K562 (cell line): ENCODE measurements around the gene IPO8.

ENCODE experiments used
- CTCF ChIP-seq, 3 experiments: IDR thresholded peaks in 2 of 3; conservative IDR thresholded peaks in 1 of 3; 2 replicates each; pipeline ENCODE4 v1.5.1; 2011 to 2012; ENCODE audit warnings: low read length in 3 of 3, mild to moderate bottlenecking in 3 of 3, control low read depth in 2 of 3, improper control_type of control experiment in 1 of 3, inconsistent platforms in 1 of 3, low read depth in 1 of 3, mixed read lengths in 1 of 3, moderate library complexity in 1 of 3; ENCODE audit not compliant: insufficient read depth in 2 of 3
- KDM5B ChIP-seq: fragments of 200-600 bp; sonication (generic); IDR thresholded peaks from 2 replicates; pipeline ENCODE4 v1.6.1; 2012; ENCODE audit warnings: low read depth, mild to moderate bottlenecking, moderate library complexity, low read length, control low read depth, inconsistent platforms; ENCODE audit not compliant: insufficient replicate concordance
- MCM7 ChIP-seq, 2 experiments: fragments of 450-650 bp; IDR thresholded peaks; 2 replicates each; pipeline ENCODE4 v1.6.1; 2016 to 2018
- NFIC ChIP-seq: fragments of 450-650 bp; IDR thresholded peaks from 2 replicates; pipeline ENCODE4 v1.6.1; 2017; ENCODE audit warnings: mild to moderate bottlenecking, inconsistent platforms
- POLR2AphosphoS5 ChIP-seq: IDR thresholded peaks from 2 replicates; pipeline ENCODE4 v1.6.1; 2011; ENCODE audit warnings: mild to moderate bottlenecking, low read depth, low read length, moderate library complexity; ENCODE audit not compliant: control insufficient read depth, insufficient read depth
- TAF1 ChIP-seq: IDR thresholded peaks from 2 replicates; pipeline ENCODE4 v1.6.1; 2011; ENCODE audit warnings: mild to moderate bottlenecking, low read length, moderate library complexity; ENCODE audit not compliant: insufficient read depth, control insufficient read depth, severe bottlenecking; ENCODE audit errors: extremely low read depth
- ZZZ3 ChIP-seq: fragments of 450-650 bp; IDR thresholded peaks from 2 replicates; pipeline ENCODE4 v1.6.1; 2016; ENCODE audit warnings: antibody characterized with exemption, mild to moderate bottlenecking, moderate library complexity
- TF ChIP-seq, protein P1 (sequence below): sonication (generic); formaldehyde crosslinking; IDR thresholded peaks from 2 replicates; pipeline ENCODE4 v1.8.0; 2022; ENCODE audit warnings: mild to moderate bottlenecking, missing genetic modification reagents

GRCh38 chr12:30602678-30603077, 93.0 kb downstream of the IPO8 start:
- TF ChIP-seq, protein P1, sequence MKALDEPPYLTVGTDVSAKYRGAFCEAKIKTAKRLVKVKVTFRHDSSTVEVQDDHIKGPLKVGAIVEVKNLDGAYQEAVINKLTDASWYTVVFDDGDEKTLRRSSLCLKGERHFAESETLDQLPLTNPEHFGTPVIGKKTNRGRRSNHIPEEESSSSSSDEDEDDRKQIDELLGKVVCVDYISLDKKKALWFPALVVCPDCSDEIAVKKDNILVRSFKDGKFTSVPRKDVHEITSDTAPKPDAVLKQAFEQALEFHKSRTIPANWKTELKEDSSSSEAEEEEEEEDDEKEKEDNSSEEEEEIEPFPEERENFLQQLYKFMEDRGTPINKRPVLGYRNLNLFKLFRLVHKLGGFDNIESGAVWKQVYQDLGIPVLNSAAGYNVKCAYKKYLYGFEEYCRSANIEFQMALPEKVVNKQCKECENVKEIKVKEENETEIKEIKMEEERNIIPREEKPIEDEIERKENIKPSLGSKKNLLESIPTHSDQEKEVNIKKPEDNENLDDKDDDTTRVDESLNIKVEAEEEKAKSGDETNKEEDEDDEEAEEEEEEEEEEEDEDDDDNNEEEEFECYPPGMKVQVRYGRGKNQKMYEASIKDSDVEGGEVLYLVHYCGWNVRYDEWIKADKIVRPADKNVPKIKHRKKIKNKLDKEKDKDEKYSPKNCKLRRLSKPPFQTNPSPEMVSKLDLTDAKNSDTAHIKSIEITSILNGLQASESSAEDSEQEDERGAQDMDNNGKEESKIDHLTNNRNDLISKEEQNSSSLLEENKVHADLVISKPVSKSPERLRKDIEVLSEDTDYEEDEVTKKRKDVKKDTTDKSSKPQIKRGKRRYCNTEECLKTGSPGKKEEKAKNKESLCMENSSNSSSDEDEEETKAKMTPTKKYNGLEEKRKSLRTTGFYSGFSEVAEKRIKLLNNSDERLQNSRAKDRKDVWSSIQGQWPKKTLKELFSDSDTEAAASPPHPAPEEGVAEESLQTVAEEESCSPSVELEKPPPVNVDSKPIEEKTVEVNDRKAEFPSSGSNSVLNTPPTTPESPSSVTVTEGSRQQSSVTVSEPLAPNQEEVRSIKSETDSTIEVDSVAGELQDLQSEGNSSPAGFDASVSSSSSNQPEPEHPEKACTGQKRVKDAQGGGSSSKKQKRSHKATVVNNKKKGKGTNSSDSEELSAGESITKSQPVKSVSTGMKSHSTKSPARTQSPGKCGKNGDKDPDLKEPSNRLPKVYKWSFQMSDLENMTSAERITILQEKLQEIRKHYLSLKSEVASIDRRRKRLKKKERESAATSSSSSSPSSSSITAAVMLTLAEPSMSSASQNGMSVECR (CRISPR knock-in tag): no peak
- no peak for TF ChIP-seq CTCF (IDR thresholded peaks at IDR 0.05 in 2 of 3, conservative IDR thresholded peaks at IDR 0.05 in 1 of 3; ENCODE audit: insufficient read depth in 2 of 3, low read depth in 1 of 3, low read length in 3 of 3)
- TF ChIP-seq TAF1: no peak
- no peak for TF ChIP-seq ZZZ3
- no peak for TF ChIP-seq KDM5B
- TF ChIP-seq POLR2AphosphoS5: no peak
- TF ChIP-seq MCM7 (IDR thresholded peaks at IDR 0.05): no peak
- TF ChIP-seq NFIC: no peak
